ENCODE measurements around the gene MTARC2. TPM values are rescaled to one million over a fixed set of nuclear protein-coding genes. Genes with fewer than 3 reads are reported as not detected.
A peak's percentile ranks its signal among the peaks of the same experiment; 100 is the strongest.

Gene MTARC2
- total and polyA plus RNA-seq, 2 of the 13 experiments (the other 11 are each of a cell fraction or from before 2014, with no cell fraction given) = 8.5 to 10.1 TPM

DNA sequence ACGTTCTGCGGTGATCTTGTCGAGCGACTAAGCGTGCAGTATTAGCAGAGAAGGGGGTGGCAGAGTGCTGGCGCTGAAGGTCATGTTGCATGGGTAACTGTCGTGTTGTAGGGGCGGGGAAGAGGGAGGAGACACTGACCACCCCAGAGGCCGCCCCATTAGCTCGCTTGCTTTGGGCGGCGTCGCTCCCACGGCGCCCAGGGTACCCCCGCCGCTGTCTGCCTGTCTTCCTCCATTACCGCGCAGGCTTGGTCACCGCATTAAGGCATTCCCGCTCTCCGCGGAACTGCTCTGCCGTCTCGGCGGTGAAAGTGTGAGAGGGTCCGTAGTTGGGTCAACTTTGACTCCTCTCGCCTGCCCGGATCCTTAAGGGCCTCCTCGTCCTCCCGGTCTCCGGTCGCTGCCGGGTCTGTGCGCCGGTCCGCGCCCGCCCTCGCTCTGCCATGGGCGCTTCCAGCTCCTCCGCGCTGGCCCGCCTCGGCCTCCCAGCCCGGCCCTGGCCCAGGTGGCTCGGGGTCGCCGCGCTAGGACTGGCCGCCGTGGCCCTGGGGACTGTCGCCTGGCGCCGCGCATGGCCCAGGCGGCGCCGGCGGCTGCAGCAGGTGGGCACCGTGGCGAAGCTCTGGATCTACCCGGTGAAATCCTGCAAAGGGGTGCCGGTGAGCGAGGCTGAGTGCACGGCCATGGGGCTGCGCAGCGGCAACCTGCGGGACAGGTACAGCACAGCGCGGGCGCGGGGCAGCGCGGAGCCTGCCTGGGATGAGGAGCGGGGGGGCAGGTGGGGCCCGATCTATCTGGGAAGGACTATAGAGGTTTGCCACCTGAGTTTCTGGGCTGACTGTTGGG lies at the start of gene MTARC2 (continued):
- TF ChIP-seq, protein P1, sequence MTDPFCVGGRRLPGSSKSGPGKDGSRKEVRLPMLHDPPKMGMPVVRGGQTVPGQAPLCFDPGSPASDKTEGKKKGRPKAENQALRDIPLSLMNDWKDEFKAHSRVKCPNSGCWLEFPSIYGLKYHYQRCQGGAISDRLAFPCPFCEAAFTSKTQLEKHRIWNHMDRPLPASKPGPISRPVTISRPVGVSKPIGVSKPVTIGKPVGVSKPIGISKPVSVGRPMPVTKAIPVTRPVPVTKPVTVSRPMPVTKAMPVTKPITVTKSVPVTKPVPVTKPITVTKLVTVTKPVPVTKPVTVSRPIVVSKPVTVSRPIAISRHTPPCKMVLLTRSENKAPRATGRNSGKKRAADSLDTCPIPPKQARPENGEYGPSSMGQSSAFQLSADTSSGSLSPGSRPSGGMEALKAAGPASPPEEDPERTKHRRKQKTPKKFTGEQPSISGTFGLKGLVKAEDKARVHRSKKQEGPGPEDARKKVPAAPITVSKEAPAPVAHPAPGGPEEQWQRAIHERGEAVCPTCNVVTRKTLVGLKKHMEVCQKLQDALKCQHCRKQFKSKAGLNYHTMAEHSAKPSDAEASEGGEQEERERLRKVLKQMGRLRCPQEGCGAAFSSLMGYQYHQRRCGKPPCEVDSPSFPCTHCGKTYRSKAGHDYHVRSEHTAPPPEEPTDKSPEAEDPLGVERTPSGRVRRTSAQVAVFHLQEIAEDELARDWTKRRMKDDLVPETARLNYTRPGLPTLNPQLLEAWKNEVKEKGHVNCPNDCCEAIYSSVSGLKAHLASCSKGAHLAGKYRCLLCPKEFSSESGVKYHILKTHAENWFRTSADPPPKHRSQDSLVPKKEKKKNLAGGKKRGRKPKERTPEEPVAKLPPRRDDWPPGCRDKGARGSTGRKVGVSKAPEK (CRISPR knock-in tag; IDR thresholded peaks at IDR 0.05; ENCODE audit: borderline replicate concordance) = peak; percentile 35; the same call in 1 of the 2 replicates
- peak; percentile 68 for TF ChIP-seq BCL6 (CRISPR knock-in tag; IDR thresholded peaks at IDR 0.05)
- TF ChIP-seq HOXA5 (CRISPR knock-in tag; IDR thresholded peaks at IDR 0.05) = peak; percentile 56; the same call in 1 of the 2 replicates
- TF ChIP-seq PRPF4 (IDR thresholded peaks at IDR 0.05; ENCODE audit: low read depth, low read length, poor library complexity, severe bottlenecking) = no peak
- peak; percentile 51 for TF ChIP-seq NR2C2 (CRISPR knock-in tag; IDR thresholded peaks at IDR 0.05; ENCODE audit: borderline replicate concordance)
- TF ChIP-seq, protein P2, sequence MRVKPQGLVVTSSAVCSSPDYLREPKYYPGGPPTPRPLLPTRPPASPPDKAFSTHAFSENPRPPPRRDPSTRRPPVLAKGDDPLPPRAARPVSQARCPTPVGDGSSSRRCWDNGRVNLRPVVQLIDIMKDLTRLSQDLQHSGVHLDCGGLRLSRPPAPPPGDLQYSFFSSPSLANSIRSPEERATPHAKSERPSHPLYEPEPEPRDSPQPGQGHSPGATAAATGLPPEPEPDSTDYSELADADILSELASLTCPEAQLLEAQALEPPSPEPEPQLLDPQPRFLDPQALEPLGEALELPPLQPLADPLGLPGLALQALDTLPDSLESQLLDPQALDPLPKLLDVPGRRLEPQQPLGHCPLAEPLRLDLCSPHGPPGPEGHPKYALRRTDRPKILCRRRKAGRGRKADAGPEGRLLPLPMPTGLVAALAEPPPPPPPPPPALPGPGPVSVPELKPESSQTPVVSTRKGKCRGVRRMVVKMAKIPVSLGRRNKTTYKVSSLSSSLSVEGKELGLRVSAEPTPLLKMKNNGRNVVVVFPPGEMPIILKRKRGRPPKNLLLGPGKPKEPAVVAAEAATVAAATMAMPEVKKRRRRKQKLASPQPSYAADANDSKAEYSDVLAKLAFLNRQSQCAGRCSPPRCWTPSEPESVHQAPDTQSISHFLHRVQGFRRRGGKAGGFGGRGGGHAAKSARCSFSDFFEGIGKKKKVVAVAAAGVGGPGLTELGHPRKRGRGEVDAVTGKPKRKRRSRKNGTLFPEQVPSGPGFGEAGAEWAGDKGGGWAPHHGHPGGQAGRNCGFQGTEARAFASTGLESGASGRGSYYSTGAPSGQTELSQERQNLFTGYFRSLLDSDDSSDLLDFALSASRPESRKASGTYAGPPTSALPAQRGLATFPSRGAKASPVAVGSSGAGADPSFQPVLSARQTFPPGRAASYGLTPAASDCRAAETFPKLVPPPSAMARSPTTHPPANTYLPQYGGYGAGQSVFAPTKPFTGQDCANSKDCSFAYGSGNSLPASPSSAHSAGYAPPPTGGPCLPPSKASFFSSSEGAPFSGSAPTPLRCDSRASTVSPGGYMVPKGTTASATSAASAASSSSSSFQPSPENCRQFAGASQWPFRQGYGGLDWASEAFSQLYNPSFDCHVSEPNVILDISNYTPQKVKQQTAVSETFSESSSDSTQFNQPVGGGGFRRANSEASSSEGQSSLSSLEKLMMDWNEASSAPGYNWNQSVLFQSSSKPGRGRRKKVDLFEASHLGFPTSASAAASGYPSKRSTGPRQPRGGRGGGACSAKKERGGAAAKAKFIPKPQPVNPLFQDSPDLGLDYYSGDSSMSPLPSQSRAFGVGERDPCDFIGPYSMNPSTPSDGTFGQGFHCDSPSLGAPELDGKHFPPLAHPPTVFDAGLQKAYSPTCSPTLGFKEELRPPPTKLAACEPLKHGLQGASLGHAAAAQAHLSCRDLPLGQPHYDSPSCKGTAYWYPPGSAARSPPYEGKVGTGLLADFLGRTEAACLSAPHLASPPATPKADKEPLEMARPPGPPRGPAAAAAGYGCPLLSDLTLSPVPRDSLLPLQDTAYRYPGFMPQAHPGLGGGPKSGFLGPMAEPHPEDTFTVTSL (CRISPR knock-in tag; IDR thresholded peaks at IDR 0.05; ENCODE audit: borderline replicate concordance) = no peak; the same call in 1 of the 2 replicates
- TF ChIP-seq SRSF9 (IDR thresholded peaks at IDR 0.05; ENCODE audit: borderline replicate concordance, insufficient read depth, low read depth, low read length, poor library complexity, severe bottlenecking) = no peak
- TF ChIP-seq ZNF879 (CRISPR knock-in tag; IDR thresholded peaks at IDR 0.05) = no peak
- TF ChIP-seq, protein P3, sequence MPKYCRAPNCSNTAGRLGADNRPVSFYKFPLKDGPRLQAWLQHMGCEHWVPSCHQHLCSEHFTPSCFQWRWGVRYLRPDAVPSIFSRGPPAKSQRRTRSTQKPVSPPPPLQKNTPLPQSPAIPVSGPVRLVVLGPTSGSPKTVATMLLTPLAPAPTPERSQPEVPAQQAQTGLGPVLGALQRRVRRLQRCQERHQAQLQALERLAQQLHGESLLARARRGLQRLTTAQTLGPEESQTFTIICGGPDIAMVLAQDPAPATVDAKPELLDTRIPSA (CRISPR knock-in tag; IDR thresholded peaks at IDR 0.05; ENCODE audit: borderline replicate concordance) = peak; percentile 57; the same call in 1 of the 2 replicates
- TF ChIP-seq ZNF678 (CRISPR knock-in tag; IDR thresholded peaks at IDR 0.05) = no peak; the same call in 1 of the 2 replicates
- no peak for TF ChIP-seq MAFK (conservative IDR thresholded peaks at IDR 0.05 in 1 of 2, IDR thresholded peaks at IDR 0.05 in 1 of 2; ENCODE audit: low read length in 2 of 2)
- TF ChIP-seq ZNF567 (CRISPR knock-in tag; IDR thresholded peaks at IDR 0.05; ENCODE audit: borderline replicate concordance) = peak; percentile 31; the same call in 1 of the 2 replicates
- TF ChIP-seq ZNF775 (CRISPR knock-in tag; IDR thresholded peaks at IDR 0.05; ENCODE audit: borderline replicate concordance) = no peak
- TF ChIP-seq RAD51 (IDR thresholded peaks at IDR 0.05; ENCODE audit: borderline replicate concordance) = no peak
- TF ChIP-seq, protein P4, sequence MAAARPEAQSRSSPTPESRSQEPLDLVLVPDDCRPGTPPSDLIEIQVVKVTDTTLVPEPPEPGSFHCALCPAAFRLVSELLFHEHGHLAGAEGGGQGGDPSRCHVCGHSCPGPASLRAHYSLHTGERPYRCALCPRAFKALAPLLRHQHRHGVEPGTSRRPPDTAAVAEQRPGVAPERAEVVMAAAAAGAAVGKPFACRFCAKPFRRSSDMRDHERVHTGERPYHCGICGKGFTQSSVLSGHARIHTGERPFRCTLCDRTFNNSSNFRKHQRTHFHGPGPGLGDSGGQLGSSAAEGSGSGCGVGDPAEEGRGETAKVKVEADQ (CRISPR knock-in tag; IDR thresholded peaks at IDR 0.05; ENCODE audit: borderline replicate concordance) = peak; percentile 93; the same call in 1 of the 2 replicates
- TF ChIP-seq ZNF383 (CRISPR knock-in tag; IDR thresholded peaks at IDR 0.05; ENCODE audit: borderline replicate concordance) = no peak
- TF ChIP-seq POLR2AphosphoS2 (IDR thresholded peaks at IDR 0.05; ENCODE audit: low read depth, low read length) = no peak

Data from HepG2 (cell line).